Measurements from ENCODE around the gene ST6GALNAC3.

The ST6GALNAC3 gene

GRCh38 chr1:76162254-76162653 lies 87.7 kb downstream of the ST6GALNAC3 start:
- TF ChIP-seq ARNT (IDR thresholded peaks at IDR 0.05) = no peak
- no peak for TF ChIP-seq HDGF (IDR thresholded peaks at IDR 0.05; ENCODE audit: borderline replicate concordance)
- no peak for TF ChIP-seq CTBP1 (IDR thresholded peaks at IDR 0.05; ENCODE audit: borderline replicate concordance)
- TF ChIP-seq SP1 (IDR thresholded peaks at IDR 0.05) = no peak
- no peak for TF ChIP-seq BHLHE40 (IDR thresholded peaks at IDR 0.05; ENCODE audit: borderline replicate concordance)
- TF ChIP-seq FOXM1 (IDR thresholded peaks at IDR 0.05; ENCODE audit: borderline replicate concordance) = no peak
- no peak for TF ChIP-seq FOXK2 (IDR thresholded peaks at IDR 0.05)
- TF ChIP-seq SUZ12 (IDR thresholded peaks at IDR 0.05) = no peak
- TF ChIP-seq NFRKB (IDR thresholded peaks at IDR 0.05) = no peak
- no peak for TF ChIP-seq TARDBP (IDR thresholded peaks at IDR 0.05)
- no peak for DNase-seq (ENCODE audit: extremely low spot score)
- POLR2A ChIA-PET = no interaction called here
- CTCF ChIA-PET = no interaction called here

- ChIA-PET CTCF (interaction anchor here (0.7 kb wide), 1 partner anchor 10 kb away, joined by 4 read pairs; no protein-coding TSS in a partner anchor), POLR2A (no interaction called here)
- TF ChIP-seq FOXM1 (IDR thresholded peaks at IDR 0.05; ENCODE audit: borderline replicate concordance) (no peak), BHLHE40 (IDR thresholded peaks at IDR 0.05; ENCODE audit: borderline replicate concordance) (no peak), TARDBP (IDR thresholded peaks at IDR 0.05) (no peak), HDGF (IDR thresholded peaks at IDR 0.05; ENCODE audit: borderline replicate concordance) (no peak), L3MBTL2 (conservative IDR thresholded peaks at IDR 0.05) (no peak), SUZ12 (IDR thresholded peaks at IDR 0.05) (no peak), CTBP1 (IDR thresholded peaks at IDR 0.05; ENCODE audit: borderline replicate concordance) (no peak), ARNT (IDR thresholded peaks at IDR 0.05) (no peak), ELF4 (IDR thresholded peaks at IDR 0.05) (no peak), FOXK2 (IDR thresholded peaks at IDR 0.05) (no peak), LEF1 (IDR thresholded peaks at IDR 0.05; ENCODE audit: borderline replicate concordance) (no peak), SP1 (IDR thresholded peaks at IDR 0.05) (no peak), ZNF384 (IDR thresholded peaks at IDR 0.05) (no peak), NFRKB (IDR thresholded peaks at IDR 0.05) (no peak), FOXA1 (IDR thresholded peaks at IDR 0.05) (no peak), PKNOX1 (IDR thresholded peaks at IDR 0.05) (no peak)
- no peak for DNase-seq (ENCODE audit: extremely low spot score)
Measured at GRCh38 chr1:76164165-76164564, 89.6 kb downstream of the ST6GALNAC3 start.

- ChIA-PET POLR2A (no interaction called here), CTCF (no interaction called here)
- DNase-seq (ENCODE audit: extremely low spot score) = no peak
- TF ChIP-seq FOXA1 (IDR thresholded peaks at IDR 0.05) (no peak), CTBP1 (IDR thresholded peaks at IDR 0.05; ENCODE audit: borderline replicate concordance) (no peak), SP1 (IDR thresholded peaks at IDR 0.05) (no peak), PKNOX1 (IDR thresholded peaks at IDR 0.05) (no peak), HDGF (IDR thresholded peaks at IDR 0.05; ENCODE audit: borderline replicate concordance) (no peak), ZNF384 (IDR thresholded peaks at IDR 0.05) (no peak), FOXM1 (IDR thresholded peaks at IDR 0.05; ENCODE audit: borderline replicate concordance) (no peak)
Measured at GRCh38 chr1:76170084-76170483, 95.5 kb downstream of the ST6GALNAC3 start.

- POLR2A ChIA-PET = no interaction called here
- DNase-seq (ENCODE audit: extremely low spot score) = no peak
- CTCF ChIA-PET = no interaction called here
- TF ChIP-seq FOXM1 (IDR thresholded peaks at IDR 0.05; ENCODE audit: borderline replicate concordance) (no peak), CTBP1 (IDR thresholded peaks at IDR 0.05; ENCODE audit: borderline replicate concordance) (no peak)
Measured at GRCh38 chr1:76170513-76170912, 96.0 kb downstream of the ST6GALNAC3 start.

- ChIA-PET POLR2A (no interaction called here), CTCF (interaction anchor here (0.6 kb wide), 1 partner anchor 164 kb away, joined by 4 read pairs; no protein-coding TSS in a partner anchor)
- TF ChIP-seq LEF1 (IDR thresholded peaks at IDR 0.05; ENCODE audit: borderline replicate concordance) (no peak), HDGF (IDR thresholded peaks at IDR 0.05; ENCODE audit: borderline replicate concordance) (no peak), SP1 (IDR thresholded peaks at IDR 0.05) (no peak), ZNF384 (IDR thresholded peaks at IDR 0.05) (no peak), ELF4 (IDR thresholded peaks at IDR 0.05) (no peak), BHLHE40 (IDR thresholded peaks at IDR 0.05; ENCODE audit: borderline replicate concordance) (no peak), CTBP1 (IDR thresholded peaks at IDR 0.05; ENCODE audit: borderline replicate concordance) (no peak), PKNOX1 (IDR thresholded peaks at IDR 0.05) (no peak), NFRKB (IDR thresholded peaks at IDR 0.05) (no peak), SUZ12 (IDR thresholded peaks at IDR 0.05) (no peak), ARNT (IDR thresholded peaks at IDR 0.05) (no peak), FOXA1 (IDR thresholded peaks at IDR 0.05) (no peak)
- no peak for DNase-seq (ENCODE audit: extremely low spot score)
Measured at GRCh38 chr1:76176000-76176399, 101.5 kb downstream of the ST6GALNAC3 start.

- ChIA-PET CTCF (no interaction called here), POLR2A (no interaction called here)
- no peak for DNase-seq (ENCODE audit: extremely low spot score)
- TF ChIP-seq ARNT (IDR thresholded peaks at IDR 0.05) (no peak), PKNOX1 (IDR thresholded peaks at IDR 0.05) (no peak), FOXA1 (IDR thresholded peaks at IDR 0.05) (no peak), ZNF384 (IDR thresholded peaks at IDR 0.05) (no peak), FOXK2 (IDR thresholded peaks at IDR 0.05) (no peak), HDGF (IDR thresholded peaks at IDR 0.05; ENCODE audit: borderline replicate concordance) (no peak), L3MBTL2 (conservative IDR thresholded peaks at IDR 0.05) (no peak), TARDBP (IDR thresholded peaks at IDR 0.05) (no peak)
Measured at GRCh38 chr1:76177615-76178014, 103.1 kb downstream of the ST6GALNAC3 start.

Data from HEK293T (cell line).